WERI-Rb-1 (cell line): ENCODE data around the gene BACH1.

Experiments
- DNase-seq: peaks from one replicate; pipeline ENCODE4 v3.0.0-alpha.2; 2020
- H3K27ac ChIP-seq: fragments of 250-450 bp; sonication (Bioruptor Pico); 2 replicates; pipeline ENCODE4 v1.5.1; 2020; ENCODE audit warnings: mild to moderate bottlenecking, moderate library complexity
- H3K27me3 ChIP-seq: fragments of 250-450 bp; sonication (Bioruptor Pico); 2 replicates; pipeline ENCODE4 v1.5.1; 2021; ENCODE audit warnings: mild to moderate bottlenecking, low read depth, moderate library complexity; ENCODE audit not compliant: insufficient read depth, severe bottlenecking
- H3K36me3 ChIP-seq: fragments of 250-450 bp; sonication (Bioruptor Pico); 2 replicates; pipeline ENCODE4 v1.5.1; 2020; ENCODE audit warnings: mild to moderate bottlenecking, moderate library complexity
- H3K4me3 ChIP-seq: 2 replicates; pipeline ENCODE4 v1.5.1; 2011; ENCODE audit warnings: low read depth, mild to moderate bottlenecking, control low read depth, low read length
- H3K9me3 ChIP-seq: fragments of 250-450 bp; sonication (Bioruptor Pico); 2 replicates; pipeline ENCODE4 v1.5.1; 2021; ENCODE audit warnings: mild to moderate bottlenecking, moderate library complexity; ENCODE audit not compliant: severe bottlenecking
- CTCF ChIP-seq: IDR thresholded peaks from 2 replicates; pipeline ENCODE4 v1.5.1; 2011; ENCODE audit warnings: low read depth, mild to moderate bottlenecking, control low read depth, inconsistent platforms, low read length

BACH1 gene

GRCh38 chr21:29390778-29391177 lies 92.1 kb downstream of the BACH1 start:
- no peak overlapping the region for H3K4me3 ChIP-seq
- no peak for DNase-seq
- H3K27me3 ChIP-seq: no peaks in the 10 kb centered on the region
- TF ChIP-seq CTCF: no peak
- no peak overlapping the region for H3K27ac ChIP-seq
- H3K36me3 ChIP-seq: no peaks in the 10 kb centered on the region
- H3K9me3 ChIP-seq: peaks cover 9% of the 10 kb centered on the region

GRCh38 chr21:29394051-29394450 lies 95.3 kb downstream of the BACH1 start:
- DNase-seq: no peak
- peaks cover 9% of the 10 kb centered on the region for H3K9me3 ChIP-seq

More at GRCh38 chr21:29394051-29394450, 95.3 kb downstream of the BACH1 start:
- no peak overlapping the region for H3K4me3 ChIP-seq
- no peak for TF ChIP-seq CTCF
- no peaks in the 10 kb centered on the region for H3K27me3 ChIP-seq
- H3K36me3 ChIP-seq: peaks cover 13% of the 10 kb centered on the region
- H3K27ac ChIP-seq: no peak overlapping the region
